Measurements from ENCODE around the gene VASP.
A peak's percentile ranks its signal among the peaks of the same experiment; 100 is the strongest.

Gene VASP

GRCh38 chr19:45471111-45471930, 36.0 kb upstream of the VASP start:
- H3K27ac Mint-ChIP-seq = no peak overlapping the region
- H3K4me3 Mint-ChIP-seq = peak overlapping the region; percentile 90
- H3K4me1 Mint-ChIP-seq (ENCODE audit: low read depth) = peaks cover 42% of the 10 kb centered on the region
- no peaks in the 10 kb centered on the region for H3K27me3 Mint-ChIP-seq
- H3K36me3 Mint-ChIP-seq = peaks cover 7% of the 10 kb centered on the region
- H3K9me3 Mint-ChIP-seq (ENCODE audit: low read depth) = no peaks in the 10 kb centered on the region

- no peaks in the 10 kb centered on the region for H3K9me3 Mint-ChIP-seq (ENCODE audit: low read depth)
- peaks cover 44% of the 10 kb centered on the region for H3K4me1 Mint-ChIP-seq (ENCODE audit: low read depth)
- H3K27me3 Mint-ChIP-seq = no peaks in the 10 kb centered on the region
- H3K27ac Mint-ChIP-seq = no peak overlapping the region
- H3K4me3 Mint-ChIP-seq = peak overlapping the region; percentile 61
- H3K36me3 Mint-ChIP-seq = peaks cover 7% of the 10 kb centered on the region
Measured at GRCh38 chr19:45471931-45472562, 35.2 kb upstream of the VASP start.

GRCh38 chr19:45472563-45473366, 34.5 kb upstream of the VASP start:
- H3K27me3 Mint-ChIP-seq = no peaks in the 10 kb centered on the region
- peak overlapping the region; percentile 61 for H3K4me3 Mint-ChIP-seq
- H3K9me3 Mint-ChIP-seq (ENCODE audit: low read depth) = no peaks in the 10 kb centered on the region
- H3K27ac Mint-ChIP-seq = peak overlapping the region; percentile 61
- peaks cover 7% of the 10 kb centered on the region for H3K36me3 Mint-ChIP-seq
- peaks cover 47% of the 10 kb centered on the region for H3K4me1 Mint-ChIP-seq (ENCODE audit: low read depth)

DNA sequence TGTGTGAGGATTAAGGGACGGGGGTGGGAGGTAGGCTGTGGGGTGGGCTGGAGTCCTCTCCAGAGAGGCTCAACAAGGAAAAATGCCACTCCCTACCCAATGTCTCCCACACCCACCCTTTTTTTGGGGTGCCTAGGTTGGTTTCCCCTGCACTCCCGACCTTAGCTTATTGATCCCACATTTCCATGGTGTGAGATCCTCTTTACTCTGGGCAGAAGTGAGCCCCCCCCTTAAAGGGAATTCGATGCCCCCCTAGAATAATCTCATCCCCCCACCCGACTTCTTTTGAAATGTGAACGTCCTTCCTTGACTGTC, 34.0 kb upstream of the VASP start:
- H3K36me3 Mint-ChIP-seq = peaks cover 7% of the 10 kb centered on the region
- no peak overlapping the region for H3K4me3 Mint-ChIP-seq
- H3K27ac Mint-ChIP-seq = no peak overlapping the region
- peaks cover 50% of the 10 kb centered on the region for H3K4me1 Mint-ChIP-seq (ENCODE audit: low read depth)
- no peaks in the 10 kb centered on the region for H3K27me3 Mint-ChIP-seq
- H3K9me3 Mint-ChIP-seq (ENCODE audit: low read depth) = no peaks in the 10 kb centered on the region

- H3K27ac Mint-ChIP-seq = no peak overlapping the region
- H3K4me1 Mint-ChIP-seq (ENCODE audit: low read depth) = peaks cover 54% of the 10 kb centered on the region
- H3K36me3 Mint-ChIP-seq = peaks cover 7% of the 10 kb centered on the region
- no peaks in the 10 kb centered on the region for H3K9me3 Mint-ChIP-seq (ENCODE audit: low read depth)
- H3K4me3 Mint-ChIP-seq = no peak overlapping the region
- H3K27me3 Mint-ChIP-seq = no peaks in the 10 kb centered on the region
Measured at GRCh38 chr19:45473682-45474605, 33.3 kb upstream of the VASP start.

- peaks cover 55% of the 10 kb centered on the region for H3K4me1 Mint-ChIP-seq (ENCODE audit: low read depth)
- H3K27ac Mint-ChIP-seq = no peak overlapping the region
- H3K4me3 Mint-ChIP-seq = no peak overlapping the region
- no peaks in the 10 kb centered on the region for H3K9me3 Mint-ChIP-seq (ENCODE audit: low read depth)
- H3K36me3 Mint-ChIP-seq = peaks cover 7% of the 10 kb centered on the region
- H3K27me3 Mint-ChIP-seq = no peaks in the 10 kb centered on the region
Measured at GRCh38 chr19:45474606-45475521, 32.4 kb upstream of the VASP start.

DNA sequence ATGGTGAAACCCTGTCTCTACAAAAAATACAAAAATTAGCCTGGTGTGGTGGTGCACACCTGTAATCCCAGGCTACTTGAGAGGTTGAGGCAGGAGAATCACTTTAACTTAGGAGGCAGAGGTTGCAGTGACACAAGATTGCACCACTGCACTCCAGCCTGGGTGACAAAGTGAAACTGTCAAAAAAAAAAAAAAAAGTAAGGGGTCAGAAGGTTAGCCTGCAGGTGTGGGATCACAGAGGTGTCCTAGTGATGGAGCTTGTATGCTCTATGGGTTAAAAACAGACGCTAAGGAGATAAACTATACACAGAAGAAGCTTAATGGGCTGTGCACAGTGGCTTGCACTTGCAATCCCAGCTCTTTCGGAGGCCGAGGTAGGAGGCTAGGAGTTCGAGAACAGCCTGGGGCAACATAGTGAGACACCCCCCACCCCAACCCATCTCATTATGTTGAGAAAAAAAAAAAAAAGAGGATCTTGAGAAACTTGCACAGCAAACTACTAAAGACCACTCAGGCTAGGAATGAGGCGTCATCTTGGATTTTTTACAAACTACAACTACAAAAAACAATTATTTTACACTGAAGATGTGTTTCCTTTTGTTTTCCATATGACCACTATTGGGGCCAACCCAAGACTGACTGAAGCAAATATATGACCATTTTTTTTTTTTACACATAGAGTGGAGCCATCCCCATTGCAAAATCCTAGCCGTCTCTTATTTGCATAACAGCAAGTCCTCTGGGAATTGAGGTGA, 31.6 kb upstream of the VASP start:
- Mint-ChIP-seq H3K27ac (no peak overlapping the region), H3K4me3 (no peak overlapping the region), H3K36me3 (peaks cover 7% of the 10 kb centered on the region), H3K4me1 (ENCODE audit: low read depth) (peaks cover 49% of the 10 kb centered on the region), H3K9me3 (ENCODE audit: low read depth) (no peaks in the 10 kb centered on the region), H3K27me3 (no peaks in the 10 kb centered on the region)

DNA sequence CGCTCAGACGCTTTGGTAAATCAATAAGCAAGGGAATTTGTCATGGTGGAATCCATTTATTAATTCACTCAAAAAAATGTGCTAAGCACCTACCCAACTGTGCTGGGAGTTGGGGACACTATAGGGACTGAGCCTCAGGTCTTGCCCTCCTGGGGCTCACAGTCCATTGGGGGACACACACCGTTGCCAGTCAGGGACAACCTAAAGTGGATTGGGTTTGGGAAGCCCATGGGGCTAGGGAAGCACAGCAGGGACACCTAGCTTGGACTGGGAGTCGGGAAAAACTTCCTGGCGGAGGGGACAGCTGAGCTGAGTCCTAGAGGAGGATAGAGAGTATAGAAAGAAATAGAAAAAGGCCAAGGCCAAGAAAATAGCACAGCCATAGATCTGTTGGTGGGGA, 31.0 kb upstream of the VASP start:
- Mint-ChIP-seq H3K9me3 (ENCODE audit: low read depth) (no peaks in the 10 kb centered on the region), H3K4me1 (ENCODE audit: low read depth) (peaks cover 44% of the 10 kb centered on the region), H3K27me3 (no peaks in the 10 kb centered on the region), H3K27ac (no peak overlapping the region), H3K36me3 (peaks cover 7% of the 10 kb centered on the region), H3K4me3 (peak overlapping the region; percentile 32)

DNA sequence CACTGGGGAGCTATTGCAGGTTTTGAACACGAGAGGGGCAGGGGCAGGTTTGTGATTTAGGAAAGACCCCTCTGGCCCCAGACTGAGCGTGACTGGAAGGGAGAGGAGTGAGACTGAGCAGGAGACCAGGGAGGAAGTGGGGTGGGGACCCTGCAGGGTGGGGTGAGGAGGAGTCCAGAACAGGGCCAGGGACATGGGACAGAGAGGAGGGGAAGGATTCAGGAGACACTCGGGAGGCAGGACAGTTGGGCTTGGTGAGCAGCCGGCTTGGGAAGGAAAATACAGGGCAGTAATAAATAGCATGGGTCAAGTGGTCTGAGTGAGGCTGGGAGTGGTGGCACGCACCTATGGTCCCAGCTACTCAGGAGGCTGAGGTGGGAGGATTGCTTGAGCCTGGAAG, 30.1 kb upstream of the VASP start:
- H3K4me3 Mint-ChIP-seq = peak overlapping the region; percentile 63
- H3K4me1 Mint-ChIP-seq (ENCODE audit: low read depth) = peaks cover 36% of the 10 kb centered on the region
- no peaks in the 10 kb centered on the region for H3K9me3 Mint-ChIP-seq (ENCODE audit: low read depth)
- H3K27ac Mint-ChIP-seq = no peak overlapping the region
- no peaks in the 10 kb centered on the region for H3K27me3 Mint-ChIP-seq
- peaks cover 3% of the 10 kb centered on the region for H3K36me3 Mint-ChIP-seq

- no peaks in the 10 kb centered on the region for H3K27me3 Mint-ChIP-seq
- no peaks in the 10 kb centered on the region for H3K9me3 Mint-ChIP-seq (ENCODE audit: low read depth)
- peak overlapping the region; percentile 77 for H3K4me3 Mint-ChIP-seq
- peak overlapping the region; percentile 94 for H3K27ac Mint-ChIP-seq
- H3K36me3 Mint-ChIP-seq = peaks cover under 1% of the 10 kb centered on the region
- H3K4me1 Mint-ChIP-seq (ENCODE audit: low read depth) = peaks cover 33% of the 10 kb centered on the region
Measured at GRCh38 chr19:45477713-45478453, 29.4 kb upstream of the VASP start.

GRCh38 chr19:45478454-45479238, 28.6 kb upstream of the VASP start:
- H3K27me3 Mint-ChIP-seq = no peaks in the 10 kb centered on the region
- no peaks in the 10 kb centered on the region for H3K9me3 Mint-ChIP-seq (ENCODE audit: low read depth)
- H3K36me3 Mint-ChIP-seq = no peaks in the 10 kb centered on the region
- H3K4me1 Mint-ChIP-seq (ENCODE audit: low read depth) = peaks cover 33% of the 10 kb centered on the region
- peak overlapping the region; percentile 77 for H3K4me3 Mint-ChIP-seq
- peak overlapping the region; percentile 94 for H3K27ac Mint-ChIP-seq

DNA sequence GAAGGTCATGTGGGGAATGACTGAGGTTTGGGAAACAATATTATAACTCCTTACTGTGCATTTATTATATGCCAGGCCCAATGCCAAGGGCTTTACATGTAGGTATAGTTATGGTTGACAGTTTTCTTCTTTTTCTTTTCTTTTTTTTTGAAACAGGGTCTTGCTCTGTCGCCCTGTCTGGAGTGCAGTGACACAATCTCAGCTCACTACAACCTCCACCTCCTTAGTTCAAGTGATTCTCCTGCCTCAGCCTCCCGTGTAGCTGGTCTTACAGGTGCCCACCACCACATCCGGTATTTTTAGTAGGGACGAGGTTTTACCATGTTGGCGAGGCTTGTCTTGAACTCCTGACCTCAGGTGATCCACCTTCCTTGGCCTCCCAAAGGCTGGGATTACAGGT, 24.2 kb upstream of the VASP start:
- Mint-ChIP-seq H3K4me3 (no peak overlapping the region), H3K27me3 (no peaks in the 10 kb centered on the region), H3K36me3 (no peaks in the 10 kb centered on the region), H3K9me3 (ENCODE audit: low read depth) (no peaks in the 10 kb centered on the region), H3K4me1 (ENCODE audit: low read depth) (peaks cover 18% of the 10 kb centered on the region), H3K27ac (no peak overlapping the region)

All from activated naive CD8-positive, alpha-beta T cell (primary cell).